Measurements from ENCODE around the gene SCAPER.

DNA sequence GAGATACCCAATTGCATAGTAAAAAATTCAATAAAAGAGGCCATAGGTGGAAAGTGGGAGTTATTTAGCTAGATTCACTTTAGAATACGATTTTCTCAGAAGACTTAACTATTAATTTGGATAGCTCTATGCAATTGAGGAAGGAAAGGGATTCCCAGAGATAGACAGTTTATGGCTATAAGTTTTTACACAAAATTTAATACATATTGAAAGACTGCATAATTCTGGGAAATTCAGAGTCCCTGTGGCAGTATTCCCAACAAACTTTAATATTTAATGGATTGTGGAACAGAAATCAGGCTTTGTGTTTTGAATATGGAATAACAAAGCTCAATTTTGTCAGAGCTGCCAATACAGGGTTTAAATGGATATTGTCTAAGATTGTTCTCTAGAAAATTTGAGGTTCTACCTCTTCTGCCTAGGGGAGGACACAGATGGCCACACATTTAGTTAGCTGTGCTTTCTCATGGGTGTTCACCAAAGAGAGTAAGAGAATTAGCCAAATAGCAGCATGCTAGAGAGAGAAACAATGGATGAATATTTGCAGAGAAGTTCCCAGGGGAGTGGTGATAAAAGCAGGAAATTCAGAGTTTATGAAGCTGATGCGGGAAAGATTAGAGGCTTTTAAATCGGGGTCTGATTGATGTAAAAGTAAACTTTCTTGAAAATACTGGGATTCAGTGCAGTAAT is 560.1 kb downstream of the SCAPER start:
- no peak for TF ChIP-seq EZH2 (IDR thresholded peaks at IDR 0.05; ENCODE audit: borderline replicate concordance, insufficient read depth, low read depth, low read length, poor library complexity, severe bottlenecking)
- TF ChIP-seq, protein P1, sequence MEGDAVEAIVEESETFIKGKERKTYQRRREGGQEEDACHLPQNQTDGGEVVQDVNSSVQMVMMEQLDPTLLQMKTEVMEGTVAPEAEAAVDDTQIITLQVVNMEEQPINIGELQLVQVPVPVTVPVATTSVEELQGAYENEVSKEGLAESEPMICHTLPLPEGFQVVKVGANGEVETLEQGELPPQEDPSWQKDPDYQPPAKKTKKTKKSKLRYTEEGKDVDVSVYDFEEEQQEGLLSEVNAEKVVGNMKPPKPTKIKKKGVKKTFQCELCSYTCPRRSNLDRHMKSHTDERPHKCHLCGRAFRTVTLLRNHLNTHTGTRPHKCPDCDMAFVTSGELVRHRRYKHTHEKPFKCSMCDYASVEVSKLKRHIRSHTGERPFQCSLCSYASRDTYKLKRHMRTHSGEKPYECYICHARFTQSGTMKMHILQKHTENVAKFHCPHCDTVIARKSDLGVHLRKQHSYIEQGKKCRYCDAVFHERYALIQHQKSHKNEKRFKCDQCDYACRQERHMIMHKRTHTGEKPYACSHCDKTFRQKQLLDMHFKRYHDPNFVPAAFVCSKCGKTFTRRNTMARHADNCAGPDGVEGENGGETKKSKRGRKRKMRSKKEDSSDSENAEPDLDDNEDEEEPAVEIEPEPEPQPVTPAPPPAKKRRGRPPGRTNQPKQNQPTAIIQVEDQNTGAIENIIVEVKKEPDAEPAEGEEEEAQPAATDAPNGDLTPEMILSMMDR (IDR thresholded peaks at IDR 0.05): no peak
